Common myeloid progenitor, CD34-positive (primary cell): ENCODE data around the gene KRT5.

Experiments used
- CTCF ChIA-PET: fragments of 350-600 bp; sonication (Branson Sonifier 250); formaldehyde crosslinking; loops from one replicate; lab custom pipeline; 2021; ENCODE audit warnings: antibody characterized with exemption; lab: Charles Lee
- POLR2A ChIA-PET: fragments of 350-600 bp; sonication (Branson Sonifier 250); formaldehyde crosslinking; loops from one replicate; lab custom pipeline; 2021; ENCODE audit warnings: antibody characterized with exemption; lab: Charles Lee
- DNase-seq, 3 donors: peaks; one replicate each; pipeline versions ENCODE4 v3.0.0 to v3.0.0-alpha.2; 2013
- H3K27ac ChIP-seq, 2 experiments: 1 replicate in 1 of 2; 2 replicates in 1 of 2; pipeline ENCODE4 v1.7.0; 2013; ENCODE audit warnings: inconsistent platforms in 2 of 2, low read length in 2 of 2, mild to moderate bottlenecking in 2 of 2, low read depth in 1 of 2, moderate library complexity in 1 of 2; ENCODE audit not compliant: severe bottlenecking in 2 of 2, insufficient read depth in 1 of 2, poor library complexity in 1 of 2
- H3K27me3 ChIP-seq, 5 experiments: replicated peaks in 2 of 5; 1 replicate in 3 of 5; 2 replicates in 2 of 5; pipeline versions ENCODE4 v1.6.1 to v1.7.0; 2013; ENCODE audit warnings: low read length in 4 of 5, mild to moderate bottlenecking in 2 of 5, moderate library complexity in 2 of 5, inconsistent platforms in 1 of 5; ENCODE audit not compliant: insufficient read depth in 5 of 5, control insufficient read depth in 4 of 5
- H3K36me3 ChIP-seq, 4 experiments: 1 replicate in 2 of 4; 2 replicates in 2 of 4; pipeline versions ENCODE4 v1.6.1 to v1.7.0; 2013; ENCODE audit warnings: low read length in 3 of 4, control low read depth in 1 of 4, mild to moderate bottlenecking in 1 of 4; ENCODE audit not compliant: control insufficient read depth in 4 of 4, insufficient read depth in 4 of 4
- H3K4me1 ChIP-seq, 4 experiments: 1 replicate in 3 of 4; 2 replicates in 1 of 4; pipeline versions ENCODE4 v1.6.1 to v1.7.1; 2013; ENCODE audit warnings: low read length in 3 of 4, mild to moderate bottlenecking in 3 of 4, control low read depth in 1 of 4, inconsistent platforms in 1 of 4, moderate library complexity in 1 of 4; ENCODE audit not compliant: control insufficient read depth in 4 of 4, insufficient read depth in 4 of 4; ENCODE audit errors: control extremely low read depth in 1 of 4
- H3K4me3 ChIP-seq, 7 experiments: 1 replicate in 4 of 7; 2 replicates in 3 of 7; pipeline versions ENCODE4 v1.5.1 to v1.7.0; 2013; ENCODE audit warnings: mild to moderate bottlenecking in 7 of 7, low read length in 6 of 7, moderate library complexity in 6 of 7, inconsistent platforms in 2 of 7, low read depth in 2 of 7, control low read depth in 1 of 7; ENCODE audit not compliant: insufficient read depth in 4 of 7, control insufficient read depth in 1 of 7; ENCODE audit errors: extremely low read depth in 1 of 7
- H3K9me3 ChIP-seq, 5 experiments: 1 replicate in 4 of 5; 2 replicates in 1 of 5; pipeline versions ENCODE4 v1.6.1 to v1.7.1; 2013; ENCODE audit warnings: low read length in 4 of 5, mild to moderate bottlenecking in 2 of 5, inconsistent platforms in 1 of 5, low read depth in 1 of 5, moderate library complexity in 1 of 5; ENCODE audit not compliant: control insufficient read depth in 4 of 5, insufficient read depth in 2 of 5; ENCODE audit errors: control extremely low read depth in 1 of 5
- WGBS: methylation state at CpG from one replicate; pipeline ENCODE4 v1.1.5; 2013; ENCODE audit not compliant: insufficient coverage; 5-methylcytosine and 5-hydroxymethylcytosine counted together

The KRT5 gene

DNA sequence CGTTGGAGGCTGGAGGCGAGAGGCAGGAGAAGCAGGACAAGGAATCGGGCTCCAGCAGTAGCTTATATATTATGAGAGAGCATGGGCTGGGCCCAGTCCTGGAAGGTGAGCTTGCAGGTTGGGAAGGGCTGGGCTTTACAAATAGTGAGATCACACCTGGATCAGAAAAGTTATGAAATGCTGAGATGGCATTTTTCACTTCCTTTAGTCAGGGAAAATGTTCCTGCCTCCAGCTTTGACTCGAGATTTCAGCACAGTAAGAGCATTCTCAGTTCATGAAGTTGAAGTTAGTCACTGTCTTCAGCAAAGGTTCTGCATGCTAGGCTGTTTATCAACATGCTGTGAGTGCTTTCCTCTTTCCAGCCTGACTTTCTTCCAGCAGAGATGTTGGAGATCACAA lies 46.4 kb downstream of the KRT5 start, which contains the start of gene KRT6C:
KRT6C (minus strand) TSS at position 38 of the 400 bp plus-strand sequence. CDS start 68 bp downstream, outside the sequence.
- no peaks in the 10 kb centered on the region for H3K36me3 ChIP-seq
- ChIA-PET CTCF (no interaction called here), POLR2A (no interaction called here)
- no peak within 1 kb of the TSS for H3K27ac ChIP-seq
- peaks cover 0 to 6% (median 0%) of the 10 kb centered on the region in 5 experiments for H3K9me3 ChIP-seq
- H3K4me3 ChIP-seq: no peak within 1 kb of the TSS
- 86% methylated on average over 3 of the region's 4 CpGs for WGBS
- no peak for DNase-seq
- no peaks in the 10 kb centered on the region for H3K4me1 ChIP-seq
- peaks cover 0 to 4% (median 0%) of the 10 kb centered on the region in 5 experiments for H3K27me3 ChIP-seq

- 100% methylated on average over 1 of the region's 4 CpGs for WGBS
- ChIA-PET POLR2A (no interaction called here), CTCF (no interaction called here)
- Histone ChIP-seq H3K9me3 (no peaks in the 10 kb centered on the region), H3K27me3 (peaks cover 0 to 4% (median 0%) of the 10 kb centered on the region in 5 experiments), H3K36me3 (no peaks in the 10 kb centered on the region), H3K4me1 (no peaks in the 10 kb centered on the region), H3K4me3 (no peak overlapping the region), H3K27ac (no peak overlapping the region)
- no peak for DNase-seq
Observed at GRCh38 chr12:52469853-52470252, 50.3 kb downstream of the KRT5 start.

DNA sequence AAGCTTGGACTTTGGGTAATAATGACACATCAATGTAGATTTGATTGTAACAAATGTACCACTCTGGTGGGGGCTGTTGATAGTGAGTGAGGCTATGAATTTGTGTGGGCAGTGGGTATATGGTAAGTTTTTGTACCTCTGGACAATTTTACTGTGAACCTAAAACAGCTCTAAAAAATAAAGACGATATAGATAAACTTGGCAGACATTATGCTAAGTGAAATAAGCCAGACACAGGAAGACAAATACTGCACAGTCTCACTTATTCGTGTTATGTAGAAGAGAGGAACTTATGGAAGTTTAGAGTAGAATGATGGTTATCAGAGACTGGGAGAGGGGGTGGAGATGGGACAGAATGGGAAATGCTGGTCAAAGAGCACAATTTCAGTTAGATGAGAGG lies 55.3 kb downstream of the KRT5 start:
- H3K9me3 ChIP-seq: no peaks in the 10 kb centered on the region
- DNase-seq: no peak
- no peaks in the 10 kb centered on the region for H3K36me3 ChIP-seq
- no peaks in the 10 kb centered on the region for H3K4me1 ChIP-seq
- POLR2A ChIA-PET: no interaction called here
- no peak overlapping the region for H3K4me3 ChIP-seq
- CTCF ChIA-PET: no interaction called here
- no peak overlapping the region for H3K27ac ChIP-seq
- peaks cover 0 to 7% (median 3%) of the 10 kb centered on the region in 5 experiments for H3K27me3 ChIP-seq
- WGBS: 44% methylated on average over 2 of the region's 2 CpGs
